ENCODE results near the gene KLK2. TPM values are rescaled to one million over a fixed set of nuclear protein-coding genes. Genes with fewer than 3 reads are reported as not detected.

Gene KLK2
- total RNA-seq, 1 experiment from 2014 or later = not detected

DNA sequence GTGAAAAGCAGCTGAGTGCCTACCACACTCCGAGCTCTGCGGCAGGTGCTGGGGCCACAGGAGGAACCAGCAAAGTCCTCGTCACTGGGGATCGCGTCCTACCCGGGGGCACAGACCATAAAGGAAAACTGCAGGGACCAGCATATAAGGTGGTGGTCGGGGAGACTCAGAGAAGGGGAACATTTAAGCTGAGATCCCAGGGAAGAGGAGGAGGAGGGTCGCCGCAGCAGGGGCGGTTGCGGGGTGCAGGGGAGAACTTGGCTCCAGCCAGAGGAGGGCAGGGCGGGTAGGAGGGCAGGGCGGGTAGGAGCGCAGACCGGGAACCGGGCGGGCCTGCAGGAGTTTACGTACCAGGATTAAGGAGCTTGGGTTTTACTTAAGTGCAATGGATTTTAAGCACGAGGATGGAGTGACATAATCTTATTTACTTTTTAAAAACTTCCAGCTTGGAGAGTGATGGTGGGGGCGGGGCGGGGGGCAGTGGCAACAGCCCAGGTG, 38.9 kb downstream of the KLK2 start:
- Histone ChIP-seq H3K9me2 (ENCODE audit: insufficient read depth) (no peaks in the 10 kb centered on the region), H2AFZ (ENCODE audit: low read depth, low read length, poor library complexity, severe bottlenecking) (no peak overlapping the region), H4K20me1 (ENCODE audit: insufficient read depth) (no peaks in the 10 kb centered on the region), H3K4me2 (ENCODE audit: low read length) (no peak overlapping the region), H3K36me3 (ENCODE audit: control insufficient read depth in 1 of 2, insufficient read depth in 2 of 2, low read length in 2 of 2) (no peaks in the 10 kb centered on the region), H3K27me3 (ENCODE audit: insufficient read depth, low read length) (peaks cover 9% of the 10 kb centered on the region), H3K4me3 (replicated peaks in 1 of 2; ENCODE audit: low read depth in 1 of 2, low read length in 2 of 2) (no peak overlapping the region), H3K9ac (ENCODE audit: low read length) (no peak overlapping the region), H3K4me1 (ENCODE audit: control insufficient read depth in 1 of 2, insufficient read depth in 2 of 2, low read length in 2 of 2) (peaks cover 4 to 22% of the 10 kb centered on the region in 2 experiments; a peak in 3 of 4 replicates), H3K27ac (ENCODE audit: low read depth, low read length) (no peak overlapping the region), H3K9me3 (ENCODE audit: control insufficient read depth in 1 of 2, insufficient read depth in 1 of 2, low read depth in 1 of 2, low read length in 2 of 2) (no peaks in the 10 kb centered on the region), H3K79me2 (ENCODE audit: insufficient read depth, low read length) (no peaks in the 10 kb centered on the region)
- TF ChIP-seq JUND (IDR thresholded peaks at IDR 0.05) (no peak), FOSL1 (IDR thresholded peaks at IDR 0.05; ENCODE audit: low read depth) (no peak), CBX3 (IDR thresholded peaks at IDR 0.05; ENCODE audit: low read depth) (no peak), TCF7L2 (IDR thresholded peaks at IDR 0.05; ENCODE audit: borderline replicate concordance, extremely low read depth, insufficient read depth, insufficient read length) (no peak), ZFX (IDR thresholded peaks at IDR 0.05) (no peak), POLR2AphosphoS5 (IDR thresholded peaks at IDR 0.05; ENCODE audit: low read depth, low read length) (no peak), YY1 (IDR thresholded peaks at IDR 0.05; ENCODE audit: extremely low read depth, insufficient replicate concordance, low read depth, low read length) (no peak), ELF1 (IDR thresholded peaks at IDR 0.05; ENCODE audit: borderline replicate concordance, low read depth) (no peak), POLR2A (IDR thresholded peaks at IDR 0.05; ENCODE audit: borderline replicate concordance, extremely low read depth, insufficient read depth, insufficient read length) (no peak), EZH2phosphoT487 (IDR thresholded peaks at IDR 0.05; ENCODE audit: borderline replicate concordance) (no peak), RAD21 (IDR thresholded peaks at IDR 0.05; ENCODE audit: low read depth) (no peak), ZNF274 (IDR thresholded peaks at IDR 0.05; ENCODE audit: low read depth, low read length) (no peak), SP1 (IDR thresholded peaks at IDR 0.05; ENCODE audit: low read depth) (no peak), CEBPB (IDR thresholded peaks at IDR 0.05; ENCODE audit: low read depth) (no peak)
- TF ChIP-seq, protein P1, sequence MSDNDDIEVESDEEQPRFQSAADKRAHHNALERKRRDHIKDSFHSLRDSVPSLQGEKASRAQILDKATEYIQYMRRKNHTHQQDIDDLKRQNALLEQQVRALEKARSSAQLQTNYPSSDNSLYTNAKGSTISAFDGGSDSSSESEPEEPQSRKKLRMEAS (IDR thresholded peaks at IDR 0.05) = no peak
- TF ChIP-seq, protein P2, sequence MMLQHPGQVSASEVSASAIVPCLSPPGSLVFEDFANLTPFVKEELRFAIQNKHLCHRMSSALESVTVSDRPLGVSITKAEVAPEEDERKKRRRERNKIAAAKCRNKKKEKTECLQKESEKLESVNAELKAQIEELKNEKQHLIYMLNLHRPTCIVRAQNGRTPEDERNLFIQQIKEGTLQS (IDR thresholded peaks at IDR 0.05) = no peak
- TF ChIP-seq, protein P3, sequence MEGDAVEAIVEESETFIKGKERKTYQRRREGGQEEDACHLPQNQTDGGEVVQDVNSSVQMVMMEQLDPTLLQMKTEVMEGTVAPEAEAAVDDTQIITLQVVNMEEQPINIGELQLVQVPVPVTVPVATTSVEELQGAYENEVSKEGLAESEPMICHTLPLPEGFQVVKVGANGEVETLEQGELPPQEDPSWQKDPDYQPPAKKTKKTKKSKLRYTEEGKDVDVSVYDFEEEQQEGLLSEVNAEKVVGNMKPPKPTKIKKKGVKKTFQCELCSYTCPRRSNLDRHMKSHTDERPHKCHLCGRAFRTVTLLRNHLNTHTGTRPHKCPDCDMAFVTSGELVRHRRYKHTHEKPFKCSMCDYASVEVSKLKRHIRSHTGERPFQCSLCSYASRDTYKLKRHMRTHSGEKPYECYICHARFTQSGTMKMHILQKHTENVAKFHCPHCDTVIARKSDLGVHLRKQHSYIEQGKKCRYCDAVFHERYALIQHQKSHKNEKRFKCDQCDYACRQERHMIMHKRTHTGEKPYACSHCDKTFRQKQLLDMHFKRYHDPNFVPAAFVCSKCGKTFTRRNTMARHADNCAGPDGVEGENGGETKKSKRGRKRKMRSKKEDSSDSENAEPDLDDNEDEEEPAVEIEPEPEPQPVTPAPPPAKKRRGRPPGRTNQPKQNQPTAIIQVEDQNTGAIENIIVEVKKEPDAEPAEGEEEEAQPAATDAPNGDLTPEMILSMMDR (IDR thresholded peaks at IDR 0.05 in 2 of 3, conservative IDR thresholded peaks at IDR 0.05 in 1 of 3; ENCODE audit: borderline replicate concordance in 1 of 3, insufficient read depth in 1 of 3, low read depth in 2 of 3, low read length in 2 of 3) = no peak
- TF ChIP-seq, protein P4, sequence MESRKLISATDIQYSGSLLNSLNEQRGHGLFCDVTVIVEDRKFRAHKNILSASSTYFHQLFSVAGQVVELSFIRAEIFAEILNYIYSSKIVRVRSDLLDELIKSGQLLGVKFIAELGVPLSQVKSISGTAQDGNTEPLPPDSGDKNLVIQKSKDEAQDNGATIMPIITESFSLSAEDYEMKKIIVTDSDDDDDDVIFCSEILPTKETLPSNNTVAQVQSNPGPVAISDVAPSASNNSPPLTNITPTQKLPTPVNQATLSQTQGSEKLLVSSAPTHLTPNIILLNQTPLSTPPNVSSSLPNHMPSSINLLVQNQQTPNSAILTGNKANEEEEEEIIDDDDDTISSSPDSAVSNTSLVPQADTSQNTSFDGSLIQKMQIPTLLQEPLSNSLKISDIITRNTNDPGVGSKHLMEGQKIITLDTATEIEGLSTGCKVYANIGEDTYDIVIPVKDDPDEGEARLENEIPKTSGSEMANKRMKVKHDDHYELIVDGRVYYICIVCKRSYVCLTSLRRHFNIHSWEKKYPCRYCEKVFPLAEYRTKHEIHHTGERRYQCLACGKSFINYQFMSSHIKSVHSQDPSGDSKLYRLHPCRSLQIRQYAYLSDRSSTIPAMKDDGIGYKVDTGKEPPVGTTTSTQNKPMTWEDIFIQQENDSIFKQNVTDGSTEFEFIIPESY (IDR thresholded peaks at IDR 0.05; ENCODE audit: extremely low read depth, insufficient replicate concordance, low read length) = no peak
- DNase-seq (ENCODE audit: low read depth, low spot score) (no peak), ATAC-seq (no peak)
- CTCF ChIA-PET = interaction anchor here (1.0 kb wide), 1 partner anchor 10 kb away, joined by 4 read pairs; no protein-coding TSS in a partner anchor
- POLR2A ChIA-PET = interaction anchor here (1.1 kb wide), 1 partner anchor 10 kb away, joined by 4 read pairs; no protein-coding TSS in a partner anchor
- intact Hi-C loops (cut with micrococcal nuclease) = no loop called here
- BruUV-seq (replicated peaks) = no TSS peak
- RAD21 ChIA-PET (ENCODE audit: low non-redundant PET in 1 of 2, low total read pairs in 2 of 2, uncharacterized antibody in 2 of 2, unreplicated experiment in 2 of 2) = interaction anchor here in 1 of 2 experiments (0.7 kb wide), 1 partner anchor 117 kb away, joined by 7 read pairs; no protein-coding TSS in a partner anchor

All from HCT116 (cell line).